PC-9 (cell line): Measurements from ENCODE around the gene SASH1. TPM values are rescaled to one million over a fixed set of nuclear protein-coding genes. Genes with fewer than 3 reads are reported as not detected.

Source experiments
- BruUV-seq: library from RNA; stranded (reverse); fragments of 400-500 nt; replicated peaks from 2 replicates; lab custom pipeline; 2021; lab: Mats Ljungman, UMichigan
- CTCF ChIA-PET: fragments of 300-600 bp; sonication (Branson Sonifier 250); formaldehyde crosslinking; loops from one replicate; lab custom pipeline; 2022; ENCODE audit warnings: antibody characterized with exemption; lab: Charles Lee
- POLR2A ChIA-PET: fragments of 300-600 bp; sonication (Branson Sonifier 250); formaldehyde crosslinking; loops from one replicate; lab custom pipeline; 2022; ENCODE audit warnings: antibody characterized with exemption; ENCODE audit not compliant: unreplicated experiment; lab: Charles Lee
- DNase-seq, 2 experiments: peaks; one replicate each; pipeline versions ENCODE4 v3.0.0 to v3.0.0-alpha.2; 2015 to 2022; ENCODE audit warnings: mixed read lengths in 1 of 2
- H2AFZ ChIP-seq: fragments of 200-600 bp; sonication (generic); 2 replicates; pipeline ENCODE4 v1.8.1; 2017; ENCODE audit warnings: antibody characterized with exemption
- H3F3A ChIP-seq: fragments of 200-600 bp; sonication (generic); 2 replicates; pipeline ENCODE4 v1.8.1; 2017; ENCODE audit warnings: antibody characterized with exemption, mild to moderate bottlenecking, low read depth; ENCODE audit not compliant: insufficient read depth
- H3K27ac ChIP-seq: fragments of 200-600 bp; sonication (generic); 2 replicates; pipeline ENCODE4 v1.6.1; 2016; ENCODE audit warnings: mixed run types
- H3K27me3 ChIP-seq: fragments of 200-600 bp; sonication (generic); 2 replicates; pipeline ENCODE4 v1.6.1; 2016; ENCODE audit warnings: low read depth, mixed run types; ENCODE audit not compliant: insufficient read depth
- H3K36me3 ChIP-seq: fragments of 200-600 bp; sonication (generic); 2 replicates; pipeline ENCODE4 v1.6.1; 2016; ENCODE audit warnings: low read depth, mixed run types
- H3K4me1 ChIP-seq: fragments of 200-600 bp; sonication (generic); replicated peaks from 2 replicates; pipeline ENCODE4 v1.6.1; 2016; ENCODE audit warnings: mixed run types; ENCODE audit not compliant: insufficient read depth
- H3K4me2 ChIP-seq: fragments of 200-600 bp; sonication (generic); 2 replicates; pipeline ENCODE4 v1.6.1; 2017; ENCODE audit warnings: mixed run types
- H3K4me3 ChIP-seq: fragments of 200-600 bp; sonication (generic); 2 replicates; pipeline ENCODE4 v1.6.1; 2016; ENCODE audit warnings: mixed run types
- H3K79me2 ChIP-seq: fragments of 200-600 bp; sonication (generic); 2 replicates; pipeline ENCODE4 v1.6.1; 2017; ENCODE audit warnings: low read depth, mixed run types
- H3K9me2 ChIP-seq: fragments of 200-600 bp; sonication (generic); 2 replicates; pipeline ENCODE4 v1.8.1; 2017; ENCODE audit warnings: mild to moderate bottlenecking; ENCODE audit not compliant: insufficient read depth
- H3K9me3 ChIP-seq: fragments of 200-600 bp; sonication (generic); 2 replicates; pipeline ENCODE4 v1.8.1; 2016; ENCODE audit warnings: low read depth; ENCODE audit not compliant: insufficient read depth
- H4K20me1 ChIP-seq: fragments of 200-600 bp; sonication (generic); 2 replicates; pipeline ENCODE4 v1.8.1; 2017; ENCODE audit not compliant: insufficient read depth
- CTCF ChIP-seq: fragments of 200-600 bp; sonication (generic); conservative IDR thresholded peaks from 2 replicates; pipeline ENCODE4 v1.6.1; 2017; ENCODE audit warnings: mixed run types, antibody characterized with exemption, mild to moderate bottlenecking, moderate library complexity
- EZH2 ChIP-seq: fragments of 200-600 bp; sonication (generic); IDR thresholded peaks from 2 replicates; pipeline ENCODE4 v1.8.0; 2017; ENCODE audit warnings: antibody characterized with exemption, low read depth
- intact Hi-C: fragments of 100-400 bp; cut with micrococcal nuclease; formaldehyde crosslinking; loops from one replicate; pipeline ENCODE4 v1.10.0; 2022; ENCODE audit not compliant: unreplicated experiment
- total RNA-seq: library from RNA; stranded (reverse); gene quantifications from 2 replicates; pipeline ENCODE4 v1.2.3, GENCODE V29; 2021

SASH1 gene
- total RNA-seq, 1 experiment from 2014 or later = 32.9 TPM

GRCh38 chr6:148465670-148466069 lies 123.0 kb downstream of the SASH1 start:
- H3K4me3 ChIP-seq = no peak overlapping the region
- peaks cover 7% of the 10 kb centered on the region for H3K4me1 ChIP-seq
- H3K9me2 ChIP-seq = no peaks in the 10 kb centered on the region
- H4K20me1 ChIP-seq = no peaks in the 10 kb centered on the region
- CTCF ChIA-PET = interaction anchor here (0.7 kb wide), 1 partner anchor 61 kb away, joined by 3 read pairs; no protein-coding TSS in a partner anchor
- no peak overlapping the region for H3K27ac ChIP-seq
- DNase-seq = no peak
- TF ChIP-seq EZH2 = no peak
- TF ChIP-seq CTCF = no peak
- H2AFZ ChIP-seq = no peak overlapping the region
- POLR2A ChIA-PET = no interaction called here
- no peaks in the 10 kb centered on the region for H3K36me3 ChIP-seq
- H3K79me2 ChIP-seq = no peaks in the 10 kb centered on the region
- intact Hi-C loops = loop anchor here (2.0 to 10.0 kb wide), 3 partner anchors 289 to 1071 kb away; no protein-coding TSS in a partner anchor
- H3K27me3 ChIP-seq = no peaks in the 10 kb centered on the region
- H3K4me2 ChIP-seq = no peak overlapping the region
- no peaks in the 10 kb centered on the region for H3K9me3 ChIP-seq
- no peaks in the 10 kb centered on the region for H3F3A ChIP-seq
- no TSS peak for BruUV-seq

GRCh38 chr6:148466158-148466557 lies 123.5 kb downstream of the SASH1 start:
- CTCF ChIA-PET = no interaction called here
- Histone ChIP-seq H3K36me3 (no peaks in the 10 kb centered on the region), H3K4me1 (peaks cover 7% of the 10 kb centered on the region), H2AFZ (no peak overlapping the region), H3K79me2 (no peaks in the 10 kb centered on the region), H3K4me2 (no peak overlapping the region), H3K9me3 (no peaks in the 10 kb centered on the region), H4K20me1 (no peaks in the 10 kb centered on the region), H3K4me3 (no peak overlapping the region), H3K27ac (no peak overlapping the region), H3K9me2 (no peaks in the 10 kb centered on the region), H3K27me3 (no peaks in the 10 kb centered on the region), H3F3A (no peaks in the 10 kb centered on the region)
- intact Hi-C loops = loop anchor here (10.0 kb wide), 1 partner anchor 1071 kb away; no protein-coding TSS in a partner anchor
- no TSS peak for BruUV-seq
- POLR2A ChIA-PET = no interaction called here
- no peak for DNase-seq
- TF ChIP-seq CTCF (no peak), EZH2 (no peak)

GRCh38 chr6:148467926-148468325 lies 125.3 kb downstream of the SASH1 start:
- Histone ChIP-seq H3K27me3 (no peaks in the 10 kb centered on the region), H3K4me3 (no peak overlapping the region), H4K20me1 (no peaks in the 10 kb centered on the region), H3K36me3 (no peaks in the 10 kb centered on the region), H2AFZ (no peak overlapping the region), H3K27ac (no peak overlapping the region), H3K9me2 (no peaks in the 10 kb centered on the region), H3K9me3 (no peaks in the 10 kb centered on the region), H3F3A (no peaks in the 10 kb centered on the region), H3K79me2 (no peaks in the 10 kb centered on the region), H3K4me2 (no peak overlapping the region), H3K4me1 (peaks cover 7% of the 10 kb centered on the region)
- CTCF ChIA-PET = no interaction called here
- no TSS peak for BruUV-seq
- no peak for DNase-seq
- POLR2A ChIA-PET = no interaction called here
- intact Hi-C loops = loop anchor here (10.0 kb wide), 1 partner anchor 1073 kb away; no protein-coding TSS in a partner anchor
- TF ChIP-seq CTCF (no peak), EZH2 (no peak)
